ENCODE results near the gene PODXL. TPM values are rescaled to one million over a fixed set of nuclear protein-coding genes. Genes with fewer than 3 reads are reported as not detected.

The PODXL gene
- polyA plus RNA-seq, 4 donors, result 0.67 to 24.2 (median 7.9) TPM

- FAIRE-seq (no peak), DNase-seq (no peak)
- Histone ChIP-seq H3K27me3 (ENCODE audit: control insufficient read depth in 3 of 3, insufficient read depth in 3 of 3, low read length in 3 of 3) (no peaks in the 10 kb centered on the region), H3K9me3 (ENCODE audit: control insufficient read depth in 2 of 2, insufficient read depth in 1 of 2, low read depth in 1 of 2, low read length in 1 of 2) (no peaks in the 10 kb centered on the region), H3K27ac (ENCODE audit: low read depth in 1 of 3, low read length in 2 of 3) (no peak overlapping the region), H3K36me3 (ENCODE audit: control insufficient read depth in 3 of 3, insufficient read depth in 2 of 3, low read depth in 1 of 3, low read length in 3 of 3) (no peaks in the 10 kb centered on the region), H3K4me1 (ENCODE audit: control insufficient read depth in 3 of 3, insufficient read depth in 2 of 3, low read depth in 1 of 3, low read length in 2 of 3) (no peaks in the 10 kb centered on the region), H3K4me3 (ENCODE audit: low read depth in 1 of 3, low read length in 3 of 3) (no peak overlapping the region)
- 55 to 64% (median 62%) methylated on average over 3 of the region's 3 CpGs for WGBS, 3 donors
These were observed 27.2 kb downstream of the PODXL start for GRCh38 chr7:131529179-131529578.

GRCh38 chr7:131527456-131527855 is 29.0 kb downstream of the PODXL start:
- Histone ChIP-seq H3K4me1 (ENCODE audit: control insufficient read depth in 3 of 3, insufficient read depth in 2 of 3, low read depth in 1 of 3, low read length in 2 of 3) (no peaks in the 10 kb centered on the region), H3K4me3 (ENCODE audit: low read depth in 1 of 3, low read length in 3 of 3) (no peak overlapping the region), H3K36me3 (ENCODE audit: control insufficient read depth in 3 of 3, insufficient read depth in 2 of 3, low read depth in 1 of 3, low read length in 3 of 3) (no peaks in the 10 kb centered on the region), H3K27me3 (ENCODE audit: control insufficient read depth in 3 of 3, insufficient read depth in 3 of 3, low read length in 3 of 3) (no peaks in the 10 kb centered on the region), H3K27ac (ENCODE audit: low read depth in 1 of 3, low read length in 2 of 3) (no peak overlapping the region), H3K9me3 (ENCODE audit: control insufficient read depth in 2 of 2, insufficient read depth in 1 of 2, low read depth in 1 of 2, low read length in 1 of 2) (no peaks in the 10 kb centered on the region)
- 48 to 61% (median 53%) methylated on average over 4 of the region's 4 CpGs for WGBS, 3 donors
- FAIRE-seq, result no peak
- DNase-seq, result no peak

GRCh38 chr7:131525820-131526219 is 30.6 kb downstream of the PODXL start:
- FAIRE-seq, result no peak
- Histone ChIP-seq H3K9me3 (ENCODE audit: control insufficient read depth in 2 of 2, insufficient read depth in 1 of 2, low read depth in 1 of 2, low read length in 1 of 2) (no peaks in the 10 kb centered on the region), H3K4me3 (ENCODE audit: low read depth in 1 of 3, low read length in 3 of 3) (no peak overlapping the region), H3K36me3 (ENCODE audit: control insufficient read depth in 3 of 3, insufficient read depth in 2 of 3, low read depth in 1 of 3, low read length in 3 of 3) (no peaks in the 10 kb centered on the region), H3K27ac (ENCODE audit: low read depth in 1 of 3, low read length in 2 of 3) (no peak overlapping the region), H3K27me3 (ENCODE audit: control insufficient read depth in 3 of 3, insufficient read depth in 3 of 3, low read length in 3 of 3) (no peaks in the 10 kb centered on the region), H3K4me1 (ENCODE audit: control insufficient read depth in 3 of 3, insufficient read depth in 2 of 3, low read depth in 1 of 3, low read length in 2 of 3) (peaks cover 0 to 2% (median 0%) of the 10 kb centered on the region in 3 donors)
- DNase-seq, result no peak
- 64 to 84% (median 71%) methylated on average over 2 of the region's 2 CpGs for WGBS, 3 donors

GRCh38 chr7:131524703-131525102 is 31.7 kb downstream of the PODXL start:
- Histone ChIP-seq H3K27ac (ENCODE audit: low read depth in 1 of 3, low read length in 2 of 3) (no peak overlapping the region), H3K36me3 (ENCODE audit: control insufficient read depth in 3 of 3, insufficient read depth in 2 of 3, low read depth in 1 of 3, low read length in 3 of 3) (no peaks in the 10 kb centered on the region), H3K27me3 (ENCODE audit: control insufficient read depth in 3 of 3, insufficient read depth in 3 of 3, low read length in 3 of 3) (no peaks in the 10 kb centered on the region), H3K9me3 (ENCODE audit: control insufficient read depth in 2 of 2, insufficient read depth in 1 of 2, low read depth in 1 of 2, low read length in 1 of 2) (no peaks in the 10 kb centered on the region), H3K4me3 (ENCODE audit: low read depth in 1 of 3, low read length in 3 of 3) (no peak overlapping the region), H3K4me1 (ENCODE audit: control insufficient read depth in 3 of 3, insufficient read depth in 2 of 3, low read depth in 1 of 3, low read length in 2 of 3) (peaks cover 0 to 2% (median 0%) of the 10 kb centered on the region in 3 donors)
- DNase-seq (peak in 1 of 2 donors; percentile 15), FAIRE-seq (no peak)

GRCh38 chr7:131524115-131524514 is 32.3 kb downstream of the PODXL start:
- 38 to 46% (median 39%) methylated on average over 2 of the region's 2 CpGs for WGBS, 3 donors
- H3K9me3 ChIP-seq (ENCODE audit: control insufficient read depth in 2 of 2, insufficient read depth in 1 of 2, low read depth in 1 of 2, low read length in 1 of 2), result no peaks in the 10 kb centered on the region
- FAIRE-seq (no peak), DNase-seq (no peak)
- H3K4me1 ChIP-seq (ENCODE audit: control insufficient read depth in 3 of 3, insufficient read depth in 2 of 3, low read depth in 1 of 3, low read length in 2 of 3), result peaks cover 0 to 2% (median 0%) of the 10 kb centered on the region in 3 donors
- no peak overlapping the region for H3K4me3 ChIP-seq (ENCODE audit: low read depth in 1 of 3, low read length in 3 of 3)
- no peaks in the 10 kb centered on the region for H3K36me3 ChIP-seq (ENCODE audit: control insufficient read depth in 3 of 3, insufficient read depth in 2 of 3, low read depth in 1 of 3, low read length in 3 of 3)
- H3K27me3 ChIP-seq (ENCODE audit: control insufficient read depth in 3 of 3, insufficient read depth in 3 of 3, low read length in 3 of 3), result no peaks in the 10 kb centered on the region
- no peak overlapping the region for H3K27ac ChIP-seq (ENCODE audit: low read depth in 1 of 3, low read length in 2 of 3)

- H3K27me3 ChIP-seq (ENCODE audit: control insufficient read depth in 3 of 3, insufficient read depth in 3 of 3, low read length in 3 of 3), result no peaks in the 10 kb centered on the region
- peak overlapping the region in 2 of 3 donors; percentile 6 to 17 for H3K27ac ChIP-seq (ENCODE audit: low read depth in 1 of 3, low read length in 2 of 3)
- H3K9me3 ChIP-seq (ENCODE audit: control insufficient read depth in 2 of 2, insufficient read depth in 1 of 2, low read depth in 1 of 2, low read length in 1 of 2), result no peaks in the 10 kb centered on the region
- no peak overlapping the region for H3K4me3 ChIP-seq (ENCODE audit: low read depth in 1 of 3, low read length in 3 of 3)
- 69 to 74% (median 72%) methylated on average over 11 of the region's 11 CpGs for WGBS, 3 donors
- FAIRE-seq, result no peak
- peaks cover 0 to 2% (median 0%) of the 10 kb centered on the region in 3 donors for H3K4me1 ChIP-seq (ENCODE audit: control insufficient read depth in 3 of 3, insufficient read depth in 2 of 3, low read depth in 1 of 3, low read length in 2 of 3)
- peak in 1 of 2 donors; percentile 48 for DNase-seq
- no peaks in the 10 kb centered on the region for H3K36me3 ChIP-seq (ENCODE audit: control insufficient read depth in 3 of 3, insufficient read depth in 2 of 3, low read depth in 1 of 3, low read length in 3 of 3)
These were observed 34.0 kb downstream of the PODXL start for GRCh38 chr7:131522325-131522930.

GRCh38 chr7:131521651-131522163 is 34.7 kb downstream of the PODXL start:
- Histone ChIP-seq H3K4me3 (ENCODE audit: low read depth in 1 of 3, low read length in 3 of 3) (no peak overlapping the region), H3K27ac (ENCODE audit: low read depth in 1 of 3, low read length in 2 of 3) (peak overlapping the region in 1 of 3 donors; percentile 67), H3K27me3 (ENCODE audit: control insufficient read depth in 3 of 3, insufficient read depth in 3 of 3, low read length in 3 of 3) (no peaks in the 10 kb centered on the region), H3K4me1 (ENCODE audit: control insufficient read depth in 3 of 3, insufficient read depth in 2 of 3, low read depth in 1 of 3, low read length in 2 of 3) (peaks cover 0 to 2% (median 0%) of the 10 kb centered on the region in 3 donors), H3K36me3 (ENCODE audit: control insufficient read depth in 3 of 3, insufficient read depth in 2 of 3, low read depth in 1 of 3, low read length in 3 of 3) (no peaks in the 10 kb centered on the region), H3K9me3 (ENCODE audit: control insufficient read depth in 2 of 2, insufficient read depth in 1 of 2, low read depth in 1 of 2, low read length in 1 of 2) (no peaks in the 10 kb centered on the region)
- FAIRE-seq (no peak), DNase-seq (peak in 1 of 2 donors; percentile 67)
- 15 to 65% (median 33%) methylated on average over 7 of the region's 7 CpGs for WGBS, 3 donors

GRCh38 chr7:131518626-131519025 is 37.8 kb downstream of the PODXL start:
- no peaks in the 10 kb centered on the region for H3K9me3 ChIP-seq (ENCODE audit: control insufficient read depth in 2 of 2, insufficient read depth in 1 of 2, low read depth in 1 of 2, low read length in 1 of 2)
- H3K36me3 ChIP-seq (ENCODE audit: control insufficient read depth in 3 of 3, insufficient read depth in 2 of 3, low read depth in 1 of 3, low read length in 3 of 3), result no peaks in the 10 kb centered on the region
- H3K27ac ChIP-seq (ENCODE audit: low read depth in 1 of 3, low read length in 2 of 3), result peak overlapping the region in 1 of 3 donors; percentile 1
- DNase-seq (no peak), FAIRE-seq (no peak)
- no peak overlapping the region for H3K4me3 ChIP-seq (ENCODE audit: low read depth in 1 of 3, low read length in 3 of 3)
- WGBS, 3 donors, result 91 to 97% (median 93%) methylated on average over 11 of the region's 11 CpGs
- H3K4me1 ChIP-seq (ENCODE audit: control insufficient read depth in 3 of 3, insufficient read depth in 2 of 3, low read depth in 1 of 3, low read length in 2 of 3), result peaks cover 0 to 2% (median 0%) of the 10 kb centered on the region in 3 donors
- no peaks in the 10 kb centered on the region for H3K27me3 ChIP-seq (ENCODE audit: control insufficient read depth in 3 of 3, insufficient read depth in 3 of 3, low read length in 3 of 3)
